GM23338 (cell line): Measurements from ENCODE around the gene IL1B. TPM values are rescaled to one million over a fixed set of nuclear protein-coding genes. Genes with fewer than 3 reads are reported as not detected.

Experiments
- ATAC-seq: fragments of 200-7000 bp; cut with Tn5 transposase; 3 replicates; pipeline ENCODE4 v1.9.1; 2020
- DNase-seq: peaks from one replicate; pipeline ENCODE4 v3.0.0-alpha.2; 2015; ENCODE audit warnings: low spot score
- H2AFZ ChIP-seq: fragments of 200-600 bp; sonication (generic); 2 replicates; pipeline ENCODE4 v1.8.0; 2016; ENCODE audit warnings: antibody characterized with exemption, mild to moderate bottlenecking, moderate library complexity
- H3F3A ChIP-seq: fragments of 200-600 bp; sonication (generic); replicated peaks from 2 replicates; pipeline ENCODE4 v1.8.0; 2017; ENCODE audit warnings: antibody characterized with exemption, mixed run types, low read depth
- H3K27ac ChIP-seq: fragments of 200-600 bp; sonication (generic); 2 replicates; pipeline ENCODE4 v1.6.1; 2016; ENCODE audit warnings: low read depth
- H3K27me3 ChIP-seq: fragments of 200-600 bp; sonication (generic); 2 replicates; pipeline ENCODE4 v1.8.0; 2016; ENCODE audit warnings: mild to moderate bottlenecking, mixed run types, moderate library complexity; ENCODE audit not compliant: insufficient read depth
- H3K36me3 ChIP-seq: fragments of 200-600 bp; sonication (generic); 2 replicates; pipeline ENCODE4 v1.8.0; 2016; ENCODE audit warnings: mild to moderate bottlenecking; ENCODE audit not compliant: insufficient read depth
- H3K4me1 ChIP-seq: fragments of 200-600 bp; sonication (generic); 2 replicates; pipeline ENCODE4 v1.8.0; 2016; ENCODE audit warnings: mild to moderate bottlenecking, moderate library complexity; ENCODE audit not compliant: insufficient read depth
- H3K4me2 ChIP-seq: fragments of 200-600 bp; sonication (generic); 2 replicates; pipeline ENCODE4 v1.7.1; 2017; ENCODE audit warnings: mixed run types
- H3K4me3 ChIP-seq: fragments of 200-600 bp; sonication (generic); 2 replicates; pipeline ENCODE4 v1.6.1; 2016; ENCODE audit warnings: mixed run types
- H3K79me2 ChIP-seq: fragments of 200-600 bp; sonication (generic); replicated peaks from 2 replicates; pipeline ENCODE4 v1.8.0; 2017; ENCODE audit warnings: mild to moderate bottlenecking; ENCODE audit not compliant: insufficient read depth
- H3K9me2 ChIP-seq: fragments of 200-600 bp; sonication (generic); 2 replicates; pipeline ENCODE4 v1.8.0; 2017; ENCODE audit not compliant: insufficient read depth
- H4K20me1 ChIP-seq: fragments of 200-600 bp; sonication (generic); replicated peaks from 2 replicates; pipeline ENCODE4 v1.8.0; 2017; ENCODE audit warnings: mild to moderate bottlenecking; ENCODE audit not compliant: insufficient read depth
- H3K27ac Mint-ChIP-seq: 2 replicates; pipeline ENCODE4 v1.8.0; 2020; ENCODE audit warnings: inconsistent platforms, mild to moderate bottlenecking, moderate library complexity, mixed read lengths
- H3K27me3 Mint-ChIP-seq: 3 replicates; pipeline ENCODE4 v1.8.0; 2022; ENCODE audit warnings: low read depth, mild to moderate bottlenecking, moderate library complexity, mixed read lengths, inconsistent platforms; ENCODE audit not compliant: insufficient read depth, poor library complexity
- H3K36me3 Mint-ChIP-seq: 3 replicates; pipeline ENCODE4 v1.8.0; 2021; ENCODE audit warnings: low read depth, mild to moderate bottlenecking, inconsistent platforms, moderate library complexity, mixed read lengths
- H3K4me1 Mint-ChIP-seq: 3 replicates; pipeline ENCODE4 v1.8.0; 2020; ENCODE audit warnings: mild to moderate bottlenecking, inconsistent platforms, mixed read lengths
- H3K4me3 Mint-ChIP-seq: 3 replicates; pipeline ENCODE4 v1.8.0; 2021; ENCODE audit warnings: moderate library complexity, mild to moderate bottlenecking, inconsistent platforms, mixed read lengths
- H3K9me3 Mint-ChIP-seq: 3 replicates; pipeline ENCODE4 v1.8.0; 2020; ENCODE audit warnings: moderate library complexity, mild to moderate bottlenecking, inconsistent platforms, mixed read lengths
- CREB1 ChIP-seq: fragments of 250-450 bp; sonication (Bioruptor Pico); IDR thresholded peaks from 2 replicates; pipeline ENCODE4 v1.5.0; 2020; ENCODE audit warnings: low read depth, mild to moderate bottlenecking, moderate library complexity
- EZH2 ChIP-seq: fragments of 200-600 bp; sonication (generic); IDR thresholded peaks from one replicate; pipeline ENCODE4 v1.8.0; 2017; ENCODE audit warnings: antibody characterized with exemption, mild to moderate bottlenecking, low read depth; ENCODE audit not compliant: unreplicated experiment
- EZH2phosphoT487 ChIP-seq: fragments of 200-600 bp; sonication (generic); IDR thresholded peaks from one replicate; pipeline ENCODE4 v1.8.1; 2018; ENCODE audit warnings: antibody characterized with exemption; ENCODE audit not compliant: unreplicated experiment
- JUNB ChIP-seq: IDR thresholded peaks from one replicate; pipeline ENCODE4 v1.6.1; 2016; ENCODE audit warnings: antibody characterized with exemption; ENCODE audit not compliant: unreplicated experiment
- NANOG ChIP-seq: IDR thresholded peaks from 2 replicates; pipeline ENCODE4 v1.6.1; 2016; ENCODE audit warnings: antibody characterized with exemption, borderline replicate concordance
- POLR2AphosphoS5 ChIP-seq: IDR thresholded peaks from 2 replicates; pipeline ENCODE4 v1.6.1; 2016; ENCODE audit warnings: antibody characterized with exemption, low read depth
- REST ChIP-seq: IDR thresholded peaks from one replicate; pipeline ENCODE4 v1.6.1; 2018; ENCODE audit warnings: antibody characterized with exemption; ENCODE audit not compliant: unreplicated experiment
- STAT1 ChIP-seq: IDR thresholded peaks from one replicate; pipeline ENCODE4 v1.6.1; 2016; ENCODE audit warnings: antibody characterized with exemption; ENCODE audit not compliant: unreplicated experiment
- ZNF114 ChIP-seq: fragments of 250-450 bp; sonication (Bioruptor Pico); IDR thresholded peaks from 2 replicates; pipeline ENCODE4 v1.5.0; 2020; ENCODE audit warnings: mild to moderate bottlenecking, moderate library complexity
- ZNF331 ChIP-seq: fragments of 250-450 bp; sonication (Bioruptor Pico); IDR thresholded peaks from 2 replicates; pipeline ENCODE4 v1.5.0; 2020; ENCODE audit warnings: low read depth, mild to moderate bottlenecking, moderate library complexity
- ZNF462 ChIP-seq: fragments of 250-450 bp; sonication (Bioruptor Pico); IDR thresholded peaks from 2 replicates; pipeline ENCODE4 v1.5.0; 2020; ENCODE audit warnings: mild to moderate bottlenecking, moderate library complexity
- polyA plus RNA-seq: library from polyadenylated mRNA; unstranded; fragments of >200 nt; fragmentation: Nextera tagmentation; extraction: Ambion mirVana; gene quantifications from 2 replicates; pipeline ENCODE4 v1.2.1, GENCODE V29; 2016
- total RNA-seq: library from RNA; depleted of rRNA; stranded (reverse); fragments of >200 nt; shearing (Covaris generic); gene quantifications from 2 replicates; pipeline ENCODE4 v1.2.3, GENCODE V29; 2014
- TF ChIP-seq, protein P1 (sequence below): IDR thresholded peaks from 2 replicates; pipeline ENCODE4 v1.6.1; 2016; ENCODE audit warnings: antibody characterized with exemption
- TF ChIP-seq, protein P2 (sequence below), 2 experiments: fragments of 200-600 bp in 1 of 2; sonication (generic) in 1 of 2; conservative IDR thresholded peaks; 2 replicates each; pipeline versions ENCODE4 v1.5.1 to v1.6.1; 2016 to 2017; ENCODE audit warnings: antibody characterized with exemption in 2 of 2, low read depth in 2 of 2, mild to moderate bottlenecking in 2 of 2, moderate library complexity in 1 of 2

Gene IL1B
- total and polyA plus RNA-seq, 2 experiments from 2014 or later = not detected

DNA sequence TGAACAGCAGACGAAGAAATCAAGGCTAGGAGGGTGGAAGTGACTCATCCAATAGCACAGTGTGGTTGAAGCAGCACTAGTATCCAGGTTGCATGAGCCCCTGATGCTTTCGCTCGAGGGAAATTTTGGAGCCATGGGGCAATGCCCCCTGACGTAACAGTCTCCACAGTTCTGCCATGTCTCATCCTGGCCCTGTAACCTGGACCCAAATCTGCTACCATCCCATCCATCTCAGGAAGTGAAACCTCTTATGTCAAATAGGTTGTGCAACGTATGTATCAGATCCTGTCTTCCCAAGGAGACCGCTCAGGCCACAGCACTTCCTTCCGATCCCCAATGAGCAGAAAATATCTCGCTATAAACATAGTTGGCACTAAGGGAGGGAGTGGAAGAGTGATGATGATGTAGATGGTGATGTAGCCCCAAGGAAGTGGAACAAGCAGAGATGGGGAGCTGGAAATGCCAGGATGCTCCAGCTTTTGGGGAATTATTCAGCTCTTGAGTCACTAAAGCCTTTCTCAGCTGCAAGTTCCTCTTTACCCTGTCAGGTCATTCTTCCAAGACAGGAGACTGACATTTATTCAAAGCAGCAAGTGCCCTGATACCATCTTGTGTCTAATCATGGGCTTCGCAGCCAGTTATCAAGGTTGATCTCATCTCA is 3.0 kb upstream of the IL1B start:
- Histone ChIP-seq H3K4me3 (no peak overlapping the region), H3K4me1 (peaks cover 4% of the 10 kb centered on the region; the same call in 1 of the 2 replicates), H3K4me2 (no peak overlapping the region), H3K79me2 (no peaks in the 10 kb centered on the region), H3K27me3 (no peaks in the 10 kb centered on the region), H3F3A (no peaks in the 10 kb centered on the region), H4K20me1 (no peaks in the 10 kb centered on the region), H3K9me2 (peaks cover 18% of the 10 kb centered on the region; the same call in 1 of the 2 replicates), H3K36me3 (no peaks in the 10 kb centered on the region), H3K27ac (no peak overlapping the region), H2AFZ (no peak overlapping the region; the same call in 1 of the 2 replicates)
- Mint-ChIP-seq H3K27me3 (peaks cover 3% of the 10 kb centered on the region), H3K9me3 (no peaks in the 10 kb centered on the region), H3K4me1 (peaks cover 22% of the 10 kb centered on the region), H3K27ac (no peak overlapping the region), H3K4me3 (no peak overlapping the region), H3K36me3 (no peaks in the 10 kb centered on the region)
- ATAC-seq = no peak
- no peak for DNase-seq
- TF ChIP-seq CREB1 (CRISPR knock-in tag) (no peak), EZH2phosphoT487 (no peak), ZNF331 (no peak), ZNF462 (CRISPR knock-in tag) (no peak), STAT1 (no peak), POLR2AphosphoS5 (no peak), ZNF114 (CRISPR knock-in tag) (no peak), NANOG (no peak), REST (no peak), EZH2 (no peak), JUNB (no peak)
- TF ChIP-seq, protein P1, sequence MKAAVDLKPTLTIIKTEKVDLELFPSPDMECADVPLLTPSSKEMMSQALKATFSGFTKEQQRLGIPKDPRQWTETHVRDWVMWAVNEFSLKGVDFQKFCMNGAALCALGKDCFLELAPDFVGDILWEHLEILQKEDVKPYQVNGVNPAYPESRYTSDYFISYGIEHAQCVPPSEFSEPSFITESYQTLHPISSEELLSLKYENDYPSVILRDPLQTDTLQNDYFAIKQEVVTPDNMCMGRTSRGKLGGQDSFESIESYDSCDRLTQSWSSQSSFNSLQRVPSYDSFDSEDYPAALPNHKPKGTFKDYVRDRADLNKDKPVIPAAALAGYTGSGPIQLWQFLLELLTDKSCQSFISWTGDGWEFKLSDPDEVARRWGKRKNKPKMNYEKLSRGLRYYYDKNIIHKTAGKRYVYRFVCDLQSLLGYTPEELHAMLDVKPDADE = no peak
- TF ChIP-seq, protein P2, sequence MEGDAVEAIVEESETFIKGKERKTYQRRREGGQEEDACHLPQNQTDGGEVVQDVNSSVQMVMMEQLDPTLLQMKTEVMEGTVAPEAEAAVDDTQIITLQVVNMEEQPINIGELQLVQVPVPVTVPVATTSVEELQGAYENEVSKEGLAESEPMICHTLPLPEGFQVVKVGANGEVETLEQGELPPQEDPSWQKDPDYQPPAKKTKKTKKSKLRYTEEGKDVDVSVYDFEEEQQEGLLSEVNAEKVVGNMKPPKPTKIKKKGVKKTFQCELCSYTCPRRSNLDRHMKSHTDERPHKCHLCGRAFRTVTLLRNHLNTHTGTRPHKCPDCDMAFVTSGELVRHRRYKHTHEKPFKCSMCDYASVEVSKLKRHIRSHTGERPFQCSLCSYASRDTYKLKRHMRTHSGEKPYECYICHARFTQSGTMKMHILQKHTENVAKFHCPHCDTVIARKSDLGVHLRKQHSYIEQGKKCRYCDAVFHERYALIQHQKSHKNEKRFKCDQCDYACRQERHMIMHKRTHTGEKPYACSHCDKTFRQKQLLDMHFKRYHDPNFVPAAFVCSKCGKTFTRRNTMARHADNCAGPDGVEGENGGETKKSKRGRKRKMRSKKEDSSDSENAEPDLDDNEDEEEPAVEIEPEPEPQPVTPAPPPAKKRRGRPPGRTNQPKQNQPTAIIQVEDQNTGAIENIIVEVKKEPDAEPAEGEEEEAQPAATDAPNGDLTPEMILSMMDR (conservative IDR thresholded peaks at IDR 0.05; ENCODE audit: low read depth in 2 of 2) = no peak
